NCI-H1092 (cell line): Measurements from ENCODE around the gene PDXDC1.
"Not testable (repeated sequence)": the region's sequence is repeated elsewhere in the genome, so short reads cannot be mapped to it uniquely, and the experiment has no call there.

ENCODE experiments used
- DNase-seq: peaks from one replicate; lab custom pipeline; 2025; lab: John Stamatoyannopoulos, UW

Gene PDXDC1

DNA sequence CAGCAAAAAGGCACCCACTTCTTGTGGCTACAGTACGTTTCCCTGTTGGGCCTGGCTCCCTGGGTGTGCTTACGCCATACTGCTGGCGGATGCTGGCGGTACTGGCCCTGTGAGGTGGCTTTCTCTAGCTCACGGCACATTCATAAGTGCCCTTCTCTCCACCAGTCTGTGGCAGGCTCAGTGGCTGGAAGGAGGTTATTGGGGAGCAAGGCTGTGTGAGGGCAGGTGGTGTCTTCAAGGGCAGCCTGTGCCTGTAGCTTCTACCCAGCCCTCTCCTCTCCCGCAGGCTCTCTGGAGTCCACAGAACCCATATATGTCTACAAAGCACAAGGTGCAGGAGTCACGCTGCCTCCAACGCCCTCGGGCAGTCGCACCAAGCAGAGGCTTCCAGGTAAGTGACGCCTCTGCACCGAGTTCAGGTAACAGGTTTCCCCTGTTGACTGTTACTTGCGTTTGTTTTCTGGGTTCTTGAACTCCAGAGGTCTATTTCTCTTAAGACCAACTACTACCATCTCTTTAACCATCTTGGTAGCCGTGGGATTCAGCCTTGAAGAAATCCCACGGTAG lies 60.4 kb downstream of the PDXDC1 start:
- DNase-seq: no peak

DNA sequence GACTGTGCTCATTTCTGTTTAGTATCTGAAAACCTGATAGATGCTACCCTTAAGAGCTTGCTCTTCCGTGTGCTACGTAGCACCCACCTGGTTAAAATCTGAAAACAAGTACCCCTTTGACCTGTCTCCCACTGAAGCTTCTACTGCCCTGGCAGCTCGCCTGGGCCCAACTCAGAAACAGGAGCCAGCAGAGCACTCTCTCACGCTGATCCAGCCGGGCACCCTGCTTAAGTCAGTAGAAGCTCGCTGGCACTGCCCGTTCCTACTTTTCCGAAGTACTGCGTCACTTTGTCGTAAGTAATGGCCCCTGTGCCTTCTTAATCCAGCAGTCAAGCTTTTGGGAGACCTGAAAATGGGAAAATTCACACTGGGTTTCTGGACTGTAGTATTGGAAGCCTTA lies 62.2 kb downstream of the PDXDC1 start:
- no peak for DNase-seq

DNA sequence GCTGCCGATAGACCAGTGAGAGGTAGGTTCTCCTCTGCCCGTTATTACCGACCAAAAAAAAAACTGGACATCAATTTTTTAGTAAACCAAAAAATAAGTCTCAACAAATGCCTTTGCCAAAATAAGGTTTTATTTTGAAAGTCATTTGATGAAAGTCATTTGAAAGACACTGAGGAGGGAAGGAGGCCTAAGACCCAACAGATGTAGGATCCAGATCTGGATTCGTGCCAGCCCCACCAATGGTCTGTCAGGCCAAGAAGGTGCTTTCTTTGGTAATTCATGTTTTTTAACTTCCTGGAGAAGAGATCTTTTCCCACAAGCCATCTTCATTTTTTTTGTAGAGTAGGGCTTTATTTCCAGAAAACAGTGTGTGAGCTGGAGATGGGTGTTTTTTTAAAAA lies 62.9 kb downstream of the PDXDC1 start:
- DNase-seq: no peak

DNA sequence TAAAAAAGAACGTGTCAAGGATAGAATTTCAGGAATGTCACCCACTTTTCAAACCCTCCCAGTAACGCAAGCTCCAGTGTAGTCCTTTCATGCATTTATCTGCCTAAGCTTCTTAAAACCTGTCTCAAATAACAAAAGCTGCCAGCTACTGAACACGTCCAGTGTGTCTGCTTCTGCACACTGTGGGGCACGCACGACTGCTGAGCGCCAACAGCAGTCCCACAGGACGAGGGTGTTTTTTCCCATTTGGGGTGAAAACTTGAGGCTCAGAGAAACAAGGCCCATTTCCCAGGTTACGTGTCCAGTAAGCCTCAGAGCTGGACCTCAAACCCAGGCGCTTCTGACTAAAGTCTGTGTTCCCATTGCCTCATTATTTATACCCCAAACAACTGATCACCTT lies 63.9 kb downstream of the PDXDC1 start:
- DNase-seq: no peak

DNA sequence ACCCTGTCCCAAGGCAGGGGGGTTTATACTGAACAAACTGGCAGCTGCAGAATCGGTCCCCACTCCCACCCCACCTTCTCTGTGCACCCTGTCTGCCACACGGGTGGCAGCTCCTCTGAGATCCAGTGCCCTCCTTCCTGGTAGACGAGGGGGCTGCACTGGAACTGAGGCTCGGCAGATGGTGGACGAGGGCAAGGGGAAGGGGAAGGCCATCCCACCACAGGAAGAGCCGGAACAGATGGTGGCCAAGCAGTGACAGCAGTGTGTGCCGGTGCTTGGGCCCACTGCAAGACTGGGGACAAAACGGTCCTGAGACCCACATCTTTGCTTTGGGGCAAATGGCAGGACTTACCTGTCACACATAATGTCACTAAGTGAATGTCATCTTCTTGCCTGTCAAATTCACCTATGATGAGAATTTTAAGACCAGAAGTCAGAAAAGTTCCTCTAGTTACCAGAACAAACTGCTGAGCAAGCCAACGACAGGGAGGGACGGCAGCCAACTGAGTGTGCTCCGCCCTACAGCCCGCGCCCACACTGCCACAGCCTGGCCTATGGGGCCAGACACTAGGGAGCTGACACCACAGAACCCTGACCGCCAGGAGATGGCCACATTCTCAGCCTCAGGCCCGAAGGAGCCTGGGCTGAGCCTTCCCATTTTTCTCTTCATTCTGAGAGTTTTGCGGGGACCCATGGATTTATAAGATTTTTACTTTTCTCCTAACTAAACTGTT lies 66.6 kb downstream of the PDXDC1 start:
- DNase-seq: no peak

DNA sequence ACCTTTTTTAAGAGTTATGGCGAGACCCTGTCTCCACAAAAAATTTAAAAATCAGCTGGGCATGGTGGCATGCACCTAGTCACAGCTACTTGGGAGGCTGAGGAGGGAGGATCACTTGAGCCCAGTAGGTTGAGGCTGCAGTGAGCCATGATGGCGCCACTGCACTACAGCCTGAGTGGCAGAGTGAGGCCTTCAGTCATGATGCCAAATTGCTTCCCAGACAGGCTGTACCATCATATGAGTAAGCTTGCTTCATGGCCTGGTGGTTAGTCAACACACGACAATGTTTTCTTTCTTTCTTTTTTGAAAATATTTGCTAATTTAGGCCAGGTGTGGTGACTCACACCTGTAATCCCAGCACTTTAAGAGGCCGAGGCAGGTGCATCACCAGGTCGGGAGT lies 68.5 kb downstream of the PDXDC1 start:
- DNase-seq: no peak

DNA sequence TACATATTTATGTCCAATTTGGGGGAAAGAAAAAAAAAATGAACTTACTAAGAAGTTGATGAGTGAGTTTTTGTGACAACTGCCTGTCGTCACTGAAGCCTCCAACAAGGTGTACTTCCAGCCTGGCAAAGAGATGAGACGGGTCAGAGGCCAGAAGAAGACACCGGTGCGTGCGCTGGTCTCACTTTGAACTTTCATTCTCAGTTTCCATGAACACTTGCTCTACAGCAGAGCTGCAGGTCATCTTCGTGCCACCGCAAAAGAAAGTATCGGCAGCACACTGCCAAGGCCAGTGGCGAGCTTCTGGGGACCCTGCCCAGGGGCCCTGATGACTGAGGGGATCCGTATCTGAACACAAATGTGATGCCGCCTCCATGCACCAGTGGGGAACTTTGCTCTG lies 69.5 kb downstream of the PDXDC1 start:
- DNase-seq: no peak

DNA sequence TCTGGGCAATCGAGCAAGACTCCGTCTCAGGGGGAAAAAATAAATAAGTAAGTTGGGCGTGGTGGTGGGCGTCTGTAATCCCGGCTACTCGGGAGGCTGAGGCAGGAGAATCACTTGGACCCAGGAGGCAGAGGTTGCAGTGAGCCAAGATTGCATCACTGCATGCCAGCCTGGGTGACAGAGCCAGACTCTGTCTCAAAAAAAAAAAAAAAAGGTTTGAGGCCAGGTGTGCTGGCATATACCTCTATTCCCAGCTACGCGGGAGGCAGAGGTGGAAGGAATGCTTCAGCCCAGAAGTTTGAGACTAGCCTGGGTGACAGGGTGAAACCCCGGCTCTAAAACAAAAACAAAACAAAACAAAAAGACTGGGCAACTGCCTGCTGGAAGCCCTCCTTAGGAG lies 70.4 kb downstream of the PDXDC1 start:
- not testable (repeated sequence) for DNase-seq

DNA sequence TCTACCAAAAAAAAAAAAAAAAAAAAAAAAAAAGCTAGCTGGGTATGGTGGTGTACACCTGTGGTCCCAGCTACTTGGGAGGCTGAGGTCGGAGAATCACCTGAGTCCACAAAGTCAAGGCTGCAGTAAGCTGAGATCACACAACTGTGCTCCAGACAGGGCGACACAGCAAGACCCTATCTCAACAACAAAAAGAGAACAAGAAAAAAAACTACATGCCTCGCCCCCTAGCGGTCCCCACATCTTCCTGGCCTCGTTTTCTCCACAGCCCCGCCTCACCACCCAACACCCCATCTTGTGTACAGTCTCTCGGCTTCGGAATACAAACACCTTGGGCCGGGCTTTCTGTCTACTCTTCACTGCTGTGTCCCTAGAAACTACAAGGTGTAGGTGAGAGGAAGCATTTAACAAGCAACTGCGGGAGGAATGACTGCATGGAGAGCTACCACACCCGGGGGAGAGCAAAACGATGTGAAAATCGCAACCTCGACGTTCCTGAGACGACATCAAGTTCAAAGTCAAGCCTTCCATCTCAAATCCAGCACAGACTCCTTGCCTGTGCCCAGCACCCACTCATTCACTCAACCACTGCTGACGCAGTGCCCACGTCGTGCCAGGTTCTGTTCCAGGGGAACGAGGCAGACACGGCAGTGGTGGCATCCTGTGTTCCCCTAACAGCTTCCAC lies 72.0 kb downstream of the PDXDC1 start:
- no peak for DNase-seq

DNA sequence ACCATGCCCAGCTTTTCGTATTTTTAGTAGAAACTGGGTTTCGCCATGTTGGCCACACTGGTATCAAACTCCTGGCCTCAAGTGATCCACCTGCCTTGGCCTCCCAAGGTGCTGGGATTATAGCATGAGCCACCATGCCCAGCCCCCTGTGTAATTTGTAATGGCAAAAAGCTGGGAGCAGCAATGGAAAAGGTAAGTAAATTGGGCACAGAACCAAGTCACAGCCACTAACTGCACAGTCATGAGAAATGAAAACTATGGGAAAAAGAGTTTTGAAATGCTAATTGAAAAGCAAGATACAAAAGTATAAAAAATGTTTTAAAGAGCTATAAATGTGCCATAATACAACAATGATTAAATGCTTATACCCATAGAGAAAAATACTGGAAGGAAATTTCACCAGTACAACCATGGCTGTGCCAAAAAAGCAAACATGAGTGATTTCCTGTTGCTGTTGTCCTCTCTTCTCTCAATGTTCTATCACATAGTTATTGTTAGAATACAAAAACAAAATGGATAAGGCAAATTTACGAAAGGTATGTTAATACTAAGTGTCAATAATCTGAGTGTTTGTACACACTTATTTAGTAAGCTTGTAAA lies 74.9 kb downstream of the PDXDC1 start:
- DNase-seq: no peak

DNA sequence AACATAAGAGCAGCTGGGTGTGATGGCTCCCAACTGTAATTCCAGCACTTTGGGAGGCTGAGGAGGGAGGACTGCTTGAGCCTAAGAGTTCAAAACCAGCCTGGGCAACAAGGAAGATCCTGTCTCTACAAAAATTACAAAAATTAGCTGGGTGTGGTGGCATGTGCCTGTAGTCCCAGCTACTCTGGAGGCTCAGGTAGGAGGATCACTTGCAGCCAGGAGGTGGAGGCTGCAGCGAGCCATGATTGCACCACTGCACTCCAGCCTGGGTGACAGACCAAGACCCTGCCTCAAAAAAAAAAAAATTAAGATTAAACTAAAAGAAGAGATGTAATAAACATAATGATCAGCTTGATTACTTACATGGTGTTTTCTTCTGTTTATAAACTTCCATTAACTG lies 75.6 kb downstream of the PDXDC1 start:
- DNase-seq: not testable (repeated sequence)

DNA sequence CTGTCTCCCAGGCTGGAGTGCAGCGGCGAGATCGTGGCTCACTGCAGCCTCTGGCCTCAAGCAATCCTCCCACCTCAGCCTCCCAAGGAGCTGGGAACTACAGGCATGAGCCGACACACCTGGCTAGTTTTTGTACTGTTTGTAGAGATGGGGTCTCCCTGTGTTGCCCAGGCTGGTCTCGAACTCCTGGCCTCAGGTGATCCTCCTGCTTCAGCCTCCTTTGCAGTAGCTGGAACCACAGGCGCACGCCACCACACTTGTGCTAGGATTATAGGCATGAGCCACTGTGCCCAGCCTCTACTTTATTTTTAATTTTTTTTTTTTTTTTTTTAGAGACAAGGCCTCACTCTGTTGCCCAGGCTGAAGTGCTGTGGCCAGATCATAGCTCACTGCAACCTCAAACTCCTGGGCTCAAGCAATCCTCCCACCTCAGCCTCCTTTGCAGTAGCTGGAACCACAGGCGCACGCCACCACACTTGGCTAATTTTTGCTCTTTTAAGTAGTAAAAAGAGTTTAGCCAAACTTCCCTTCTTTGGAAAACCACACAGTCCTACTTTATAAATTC lies 76.6 kb downstream of the PDXDC1 start:
- no peak for DNase-seq

DNA sequence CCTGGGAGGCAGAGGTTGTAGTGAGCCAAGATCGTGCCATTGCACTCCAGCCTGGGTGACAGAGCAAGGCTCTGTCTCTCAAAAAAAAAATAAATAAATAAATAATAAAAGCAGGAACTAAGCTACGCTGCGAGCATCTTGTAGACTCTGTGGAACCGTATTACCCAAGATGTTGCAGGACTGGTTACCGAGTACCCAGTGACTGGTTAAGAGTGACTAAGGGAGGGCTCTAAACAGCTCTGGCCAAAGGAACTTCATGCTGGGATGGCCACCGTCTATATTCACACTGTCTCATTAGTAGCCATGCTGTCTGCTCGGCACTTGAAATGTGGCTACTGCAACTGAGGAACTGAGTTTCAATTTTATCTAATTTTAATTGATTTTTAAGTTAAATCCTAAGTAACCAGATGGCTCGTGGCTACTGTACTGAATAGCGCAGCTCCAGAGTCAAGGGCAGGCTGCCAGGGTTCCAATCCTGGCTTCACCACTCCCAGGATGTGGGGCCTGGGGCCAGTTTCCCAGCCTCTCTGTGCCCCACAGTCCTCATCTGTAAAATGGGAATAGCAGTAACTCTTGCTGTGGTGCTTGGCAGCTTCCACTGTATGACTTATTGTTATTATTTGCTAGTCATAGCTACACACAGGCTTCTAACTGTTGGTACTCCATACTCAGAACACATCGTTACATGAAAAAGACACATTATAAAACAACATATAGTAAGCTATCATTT lies 78.1 kb downstream of the PDXDC1 start:
- DNase-seq: no peak

DNA sequence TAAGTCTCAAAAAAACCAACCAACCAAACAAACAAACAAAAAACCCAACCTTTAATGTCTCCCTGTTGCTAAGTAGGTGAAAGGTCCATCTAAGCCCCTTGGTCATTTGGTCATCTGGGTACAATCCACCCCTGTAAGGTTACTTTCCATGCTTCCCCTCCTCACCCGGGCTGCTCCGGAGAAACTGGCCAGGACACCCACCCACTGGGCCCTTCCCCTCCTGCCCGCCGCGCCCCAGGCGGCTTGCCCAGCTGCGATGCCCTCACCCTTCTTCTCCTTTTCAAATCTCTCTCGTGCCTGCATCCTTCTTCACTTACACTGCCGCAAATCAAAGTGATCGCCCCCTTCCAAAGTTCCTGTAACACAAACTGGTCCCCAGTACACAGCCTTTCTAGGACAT lies 79.1 kb downstream of the PDXDC1 start:
- DNase-seq: no peak

DNA sequence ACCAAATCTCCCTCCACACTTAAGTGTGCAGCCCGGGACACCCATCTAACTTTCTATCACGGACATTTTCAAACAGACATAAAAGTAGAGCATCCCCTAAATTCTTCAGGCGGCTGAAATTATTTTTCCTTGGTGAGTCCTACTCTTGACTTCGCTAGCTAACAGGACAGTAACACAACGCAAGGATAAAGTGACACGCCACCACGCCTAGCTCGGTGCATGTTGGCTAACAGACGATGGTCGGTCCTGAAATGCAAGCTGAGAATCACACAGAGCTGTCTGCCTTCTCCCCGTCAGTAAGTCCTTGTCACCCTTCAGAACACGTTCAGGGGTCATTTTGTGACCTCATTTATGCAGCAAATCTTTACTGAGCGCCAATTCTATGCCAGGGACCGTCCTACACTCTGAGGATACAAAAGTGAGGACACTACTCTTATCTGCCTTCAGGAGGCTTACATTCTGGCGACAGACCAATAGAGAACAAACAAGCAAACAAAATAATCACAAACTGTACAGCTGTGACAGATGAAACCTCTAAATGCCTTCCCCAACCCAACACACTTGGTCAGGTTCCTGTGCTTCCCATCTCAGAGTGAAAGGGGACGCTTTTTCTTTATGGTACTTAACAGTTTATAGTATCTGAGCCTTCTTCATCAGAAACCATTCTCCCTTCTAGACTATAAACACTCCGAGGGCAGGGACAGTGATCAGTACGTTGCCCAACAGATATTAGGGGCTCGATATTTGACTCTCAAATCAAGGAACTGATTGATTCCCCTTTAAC lies 79.7 kb downstream of the PDXDC1 start:
- DNase-seq: no peak

DNA sequence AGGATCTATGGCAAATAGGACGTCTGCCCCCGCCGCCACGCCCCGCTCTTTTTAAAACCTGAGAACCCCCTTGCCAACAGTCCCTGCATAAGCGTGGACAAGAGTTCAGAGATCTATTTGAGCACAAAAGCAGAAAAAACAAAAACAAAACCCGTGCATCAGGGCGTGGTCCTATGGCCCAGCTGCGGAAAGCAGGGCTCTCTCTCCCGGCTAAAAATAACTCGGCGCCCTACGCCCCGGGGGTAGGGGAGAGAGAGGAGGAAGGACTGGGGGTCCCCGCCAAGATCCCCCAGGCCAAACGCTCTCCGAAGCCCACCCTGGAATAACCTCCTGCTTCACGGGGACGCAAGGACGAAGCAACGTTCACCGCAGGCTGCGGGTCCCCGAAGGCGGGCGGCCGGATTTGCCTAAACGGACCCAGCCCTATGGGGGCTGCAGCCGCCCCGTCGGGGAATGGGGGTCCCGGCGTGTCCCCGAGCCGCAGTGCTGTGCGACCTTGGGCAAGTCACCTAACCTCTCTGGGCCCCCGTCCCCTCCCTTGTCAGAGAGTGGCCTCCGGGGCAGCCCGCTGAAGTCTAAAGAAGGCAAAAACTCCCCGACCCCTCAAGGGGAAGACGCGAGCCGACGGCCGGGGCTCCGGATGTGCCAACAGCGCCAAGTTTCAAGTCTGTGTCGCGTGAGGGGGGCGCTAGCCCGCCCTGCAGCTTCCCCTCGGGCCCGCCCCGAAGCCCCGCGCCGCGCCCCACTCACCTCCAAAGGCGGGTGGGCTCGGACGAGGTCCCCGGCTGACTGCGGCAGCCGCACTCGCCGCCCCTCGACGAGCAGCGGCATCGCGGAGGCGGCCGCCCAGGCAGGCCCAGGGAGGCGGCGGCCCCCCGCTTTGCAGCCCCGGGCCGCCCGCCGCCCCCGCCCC lies 80.6 kb downstream of the PDXDC1 start:
- no peak for DNase-seq

DNA sequence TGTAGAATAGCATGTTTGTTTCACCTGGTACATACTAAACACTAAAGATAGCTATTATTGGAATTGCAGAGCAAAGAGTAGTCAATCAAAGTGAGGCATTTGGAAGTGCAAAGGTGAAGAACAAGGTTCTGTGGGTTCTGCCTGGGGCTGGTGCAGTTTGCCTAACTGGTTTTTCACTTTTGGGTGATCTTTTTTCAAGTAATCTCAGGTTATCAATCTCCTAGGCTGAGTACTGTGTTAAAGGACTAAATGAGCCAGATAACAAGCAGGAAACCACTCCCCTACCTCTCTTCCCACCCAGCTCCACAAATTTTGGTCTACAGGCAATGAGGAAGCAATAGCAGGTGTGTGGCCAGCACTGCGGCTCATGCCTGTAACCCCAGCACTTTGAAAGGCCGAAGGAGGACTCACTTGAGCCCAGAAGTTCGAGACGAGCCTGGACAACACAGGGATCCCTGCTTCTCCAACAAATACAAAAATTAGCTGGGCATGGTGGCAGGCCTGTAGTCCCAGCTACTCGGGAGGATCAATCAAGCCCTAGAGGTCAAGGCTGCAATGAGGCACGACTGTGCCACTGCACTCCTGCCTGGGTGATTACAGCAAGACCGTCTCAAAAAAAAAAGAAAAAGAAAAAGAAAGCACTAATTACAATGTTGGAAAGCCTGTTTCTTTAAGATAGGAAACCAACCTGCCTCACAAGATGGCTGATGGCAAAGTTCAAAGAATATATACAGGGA lies 83.0 kb downstream of the PDXDC1 start:
- no peak for DNase-seq

DNA sequence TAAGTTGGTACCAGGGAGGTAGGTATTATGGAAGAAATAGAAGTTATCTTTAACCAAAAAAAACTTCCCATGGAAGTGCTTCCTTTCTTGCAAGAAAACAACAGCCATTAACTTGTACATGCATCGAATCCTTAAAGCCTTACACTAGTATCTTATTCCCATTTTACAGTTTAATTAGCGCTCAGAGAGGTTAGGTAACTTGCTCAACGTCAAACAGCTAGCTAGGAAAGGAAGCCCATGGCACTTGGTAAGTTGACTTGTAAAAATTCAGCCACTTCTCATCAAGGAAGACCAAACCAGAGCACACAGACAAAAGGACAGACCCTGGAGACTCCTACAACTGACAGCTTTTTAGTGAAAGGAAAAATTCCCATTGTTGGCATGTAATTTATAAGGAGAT lies 84.5 kb downstream of the PDXDC1 start:
- no peak for DNase-seq

DNA sequence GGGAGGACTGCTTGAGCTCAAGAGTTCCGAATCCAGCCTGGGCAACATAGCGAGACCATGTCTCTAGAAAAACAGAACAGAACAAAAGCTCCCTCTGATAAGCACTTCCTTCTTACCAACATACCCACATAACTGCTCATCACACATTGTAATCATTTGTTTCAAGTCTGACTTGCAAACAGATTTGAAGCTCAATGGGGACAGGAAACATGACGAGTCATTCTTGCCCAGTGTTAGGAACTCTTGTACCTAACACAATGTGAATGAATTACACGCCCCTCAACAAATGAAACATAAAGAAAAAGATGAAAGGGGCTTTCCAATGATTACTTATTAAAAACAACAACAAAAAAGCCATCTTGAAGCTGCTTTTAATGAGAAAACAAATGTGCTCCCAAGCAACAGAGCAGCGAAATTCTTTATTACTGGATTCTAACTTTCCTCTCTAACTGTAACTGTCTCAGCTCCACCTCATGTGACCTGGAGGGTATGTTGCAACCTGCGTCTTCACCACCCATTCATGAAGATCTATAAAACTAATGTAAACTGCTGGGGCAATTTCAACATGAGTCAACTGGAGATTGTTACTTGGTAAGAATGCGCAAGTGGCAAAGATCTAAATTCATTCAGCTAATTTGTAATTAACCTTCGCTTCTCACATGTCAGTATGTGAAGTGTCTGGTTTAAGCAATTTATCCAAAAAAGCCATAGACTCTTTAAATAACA lies 87.4 kb downstream of the PDXDC1 start:
- not testable (repeated sequence) for DNase-seq
